ENCODE data around the gene SOD3. TPM values are rescaled to one million over a fixed set of nuclear protein-coding genes. Genes with fewer than 3 reads are reported as not detected.

SOD3 gene
- total and polyA plus RNA-seq, 2 of the 8 experiments (the other 6 are each of a cell fraction or from before 2014, with no cell fraction given) = 4.9 TPM

GRCh38 chr4:24845902-24846301 is 50.5 kb downstream of the SOD3 start:
- Histone ChIP-seq H3K4me1 (replicated peaks in 1 of 4; ENCODE audit: control insufficient read depth in 3 of 4, insufficient read depth in 4 of 4, low read length in 3 of 4) (peaks cover 0 to 5% (median under 1%) of the 10 kb centered on the region in 4 experiments; a peak in 1 of 7 replicates), H3K9me3 (ENCODE audit: insufficient read depth in 2 of 2, low read depth in 1 of 2, low read length in 1 of 2) (no peaks in the 10 kb centered on the region), H2BK20ac (ENCODE audit: low read length) (no peak overlapping the region), H3K79me2 (ENCODE audit: control insufficient read depth in 1 of 2, insufficient read depth in 2 of 2, low read length in 2 of 2) (no peaks in the 10 kb centered on the region), H2BK5ac (ENCODE audit: low read depth, low read length) (no peak overlapping the region), H4K5ac (ENCODE audit: insufficient read length, low read depth, low read length) (no peak overlapping the region), H4K8ac (ENCODE audit: extremely low read depth, insufficient read depth, low read length) (no peak overlapping the region), H3K36me3 (ENCODE audit: control insufficient read depth in 2 of 4, insufficient read depth in 4 of 4, low read length in 3 of 4) (no peaks in the 10 kb centered on the region), H4K20me1 (replicated peaks in 1 of 2; ENCODE audit: control insufficient read depth in 1 of 2, insufficient read depth in 2 of 2, low read length in 2 of 2) (no peaks in the 10 kb centered on the region), H2AFZ (ENCODE audit: low read length) (no peak overlapping the region), H2AK5ac (ENCODE audit: low read depth, low read length) (no peak overlapping the region), H3K27ac (ENCODE audit: low read depth, low read length) (no peak overlapping the region), H3K23me2 (ENCODE audit: low read depth, low read length) (no peaks in the 10 kb centered on the region), H3K18ac (ENCODE audit: extremely low read depth, low read length) (no peak overlapping the region), H2BK120ac (replicated peaks; ENCODE audit: low read depth, low read length) (no peak overlapping the region), H4K91ac (replicated peaks; ENCODE audit: insufficient read length, low read length) (no peak overlapping the region), H3K4me2 (ENCODE audit: insufficient read depth in 1 of 2, low read depth in 2 of 2, low read length in 2 of 2) (no peak overlapping the region), H3K4me3 (ENCODE audit: extremely low read depth in 1 of 4, insufficient read depth in 2 of 4, low read depth in 3 of 4, low read length in 4 of 4) (no peak overlapping the region), H2BK12ac (ENCODE audit: low read depth, low read length) (no peak overlapping the region), H3K56ac (replicated peaks; ENCODE audit: insufficient read length, low read depth, low read length) (no peak overlapping the region), H2BK15ac (ENCODE audit: low read length) (no peak overlapping the region), H3K4ac (replicated peaks; ENCODE audit: insufficient read length, low read depth, low read length) (no peak overlapping the region), H3K23ac (ENCODE audit: insufficient read length) (no peak overlapping the region), H3K9ac (replicated peaks in 1 of 4; ENCODE audit: extremely low read depth in 1 of 4, low read depth in 3 of 4, low read length in 3 of 4) (no peak overlapping the region), H3K14ac (ENCODE audit: insufficient read length) (no peak overlapping the region), H3K27me3 (replicated peaks in 1 of 4; ENCODE audit: control insufficient read depth in 3 of 4, extremely low read depth in 1 of 4, insufficient read depth in 3 of 4, low read length in 3 of 4) (no peaks in the 10 kb centered on the region), H3K79me1 (ENCODE audit: low read depth, low read length) (no peaks in the 10 kb centered on the region)
- POLR2A ChIA-PET (ENCODE audit: partially characterized antibody) = interaction anchor here (1.0 kb wide), 1 partner anchor 24 kb away, joined by 3 read pairs; no protein-coding TSS in a partner anchor
- 89% methylated on average over 5 of the region's 5 CpGs; no CpG with 5 or more reads in 1 of the 2 experiments for WGBS, 2 experiments (ENCODE audit: extremely low coverage in 1 of 2, insufficient coverage in 1 of 2, insufficient read length in 1 of 2, insufficient replicate concordance in 2 of 2, low coverage in 1 of 2, low lambda C conversion rate in 2 of 2, missing lambda C conversion rate in 1 of 2)
- CTCF ChIA-PET (ENCODE audit: partially characterized antibody) = interaction anchor here (0.8 to 1.2 kb wide), 3 partner anchors 22 to 369 kb away, joined by 3 to 5 read pairs (median 4); no protein-coding TSS in a partner anchor
- no peak for FAIRE-seq
- no peak for DNase-seq (ENCODE audit: low read depth in 1 of 2, low spot score in 2 of 2)
- TF ChIP-seq HDAC2 (IDR thresholded peaks at IDR 0.05; ENCODE audit: borderline replicate concordance in 1 of 2, low read depth in 2 of 2, low read length in 2 of 2) = no peak
- no peak for TF ChIP-seq CBX8 (IDR thresholded peaks at IDR 0.05; ENCODE audit: borderline replicate concordance, low read depth, low read length)
- no peak for TF ChIP-seq YY1 (IDR thresholded peaks at IDR 0.05; ENCODE audit: low read depth, low read length)
- no peak for TF ChIP-seq JUN (IDR thresholded peaks at IDR 0.05; ENCODE audit: low read depth, low read length)
- TF ChIP-seq TCF12 (IDR thresholded peaks at IDR 0.05; ENCODE audit: low read depth, low read length) = no peak
- TF ChIP-seq RFX5 (IDR thresholded peaks at IDR 0.05; ENCODE audit: borderline replicate concordance, low read depth, low read length) = no peak
- no peak for TF ChIP-seq RXRA (IDR thresholded peaks at IDR 0.05; ENCODE audit: insufficient read depth, low read depth, low read length)
- no peak for TF ChIP-seq SP1 (IDR thresholded peaks at IDR 0.05; ENCODE audit: low read depth, low read length)
- no peak for TF ChIP-seq POU5F1 (IDR thresholded peaks at IDR 0.05; ENCODE audit: low read depth, low read length)
- TF ChIP-seq CTBP2 (IDR thresholded peaks at IDR 0.05; ENCODE audit: borderline replicate concordance, insufficient read depth, insufficient read length, low read length) = no peak
- no peak for TF ChIP-seq TBP (IDR thresholded peaks at IDR 0.05; ENCODE audit: low read depth, low read length)
- no peak for TF ChIP-seq NANOG (IDR thresholded peaks at IDR 0.05; ENCODE audit: insufficient read depth, low read depth, low read length, poor library complexity, severe bottlenecking)
- no peak for TF ChIP-seq CBX5 (IDR thresholded peaks at IDR 0.05; ENCODE audit: low read depth, low read length)
